ENCODE measurements around the gene TARS3. TPM values are rescaled to one million over a fixed set of nuclear protein-coding genes. Genes with fewer than 3 reads are reported as not detected.
"Not testable (repeated sequence)": the region's sequence is repeated elsewhere in the genome, so short reads cannot be mapped to it uniquely, and the experiment has no call there.

The TARS3 gene
- total and polyA plus RNA-seq, 8 donors, result 4.4 to 9.3 (median 7.4) TPM

DNA sequence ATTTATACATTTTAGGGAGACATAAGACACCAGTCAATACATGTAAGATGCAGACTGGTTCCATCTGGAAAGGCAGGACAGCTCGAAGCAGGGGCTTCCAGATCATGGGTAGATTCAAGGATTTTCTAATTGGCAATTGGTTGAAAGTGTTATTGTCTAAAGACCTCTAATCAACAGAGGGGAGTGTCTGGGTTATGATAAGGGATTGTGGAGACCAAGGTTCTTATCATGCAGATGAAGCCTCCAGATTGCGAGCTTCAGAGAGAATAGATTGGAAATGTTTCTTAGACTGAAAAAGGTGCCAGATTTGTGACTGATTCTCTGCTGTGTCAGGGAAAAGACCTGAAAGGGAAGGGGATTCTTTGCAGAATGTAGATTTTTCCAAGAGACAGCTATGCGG, 87.2 kb downstream of the TARS3 start:
- DNase-seq (no peak), ATAC-seq (no peak), FAIRE-seq (no peak)
- WGBS, 2 donors, result 81 to 82% methylated on average over 3 of the region's 3 CpGs
- Histone ChIP-seq H3K27ac (no peak overlapping the region), H3K9me3 (no peaks in the 10 kb centered on the region), H3K4me3 (no peak overlapping the region), H3K4me1 (no peaks in the 10 kb centered on the region), H3K27me3 (no peaks in the 10 kb centered on the region), H3K36me3 (peaks cover 0 to 3% (median 0%) of the 10 kb centered on the region in 3 donors)
- intact Hi-C loops (cut with DNase I), result loop anchor here in 1 of 3 donors (5.0 kb wide), 1 partner anchor 330 kb away; no protein-coding TSS in a partner anchor
- TF ChIP-seq CTCF (IDR thresholded peaks at IDR 0.05), result no peak

GRCh38 chr15:101635944-101636727, 88.1 kb downstream of the TARS3 start:
- Histone ChIP-seq H3K36me3 (no peaks in the 10 kb centered on the region), H3K27me3 (no peaks in the 10 kb centered on the region), H3K4me1 (no peaks in the 10 kb centered on the region), H3K9me3 (no peaks in the 10 kb centered on the region), H3K27ac (no peak overlapping the region), H3K4me3 (no peak overlapping the region)
- intact Hi-C loops (cut with DNase I), result loop anchor here in 1 of 3 donors (5.0 kb wide), 1 partner anchor 329 kb away; no protein-coding TSS in a partner anchor
- TF ChIP-seq CTCF (IDR thresholded peaks at IDR 0.05), result no peak
- DNase-seq (no peak), FAIRE-seq (no peak), ATAC-seq (no peak)
- 71 to 78% methylated on average over 7 of the region's 7 CpGs for WGBS, 2 donors

DNA sequence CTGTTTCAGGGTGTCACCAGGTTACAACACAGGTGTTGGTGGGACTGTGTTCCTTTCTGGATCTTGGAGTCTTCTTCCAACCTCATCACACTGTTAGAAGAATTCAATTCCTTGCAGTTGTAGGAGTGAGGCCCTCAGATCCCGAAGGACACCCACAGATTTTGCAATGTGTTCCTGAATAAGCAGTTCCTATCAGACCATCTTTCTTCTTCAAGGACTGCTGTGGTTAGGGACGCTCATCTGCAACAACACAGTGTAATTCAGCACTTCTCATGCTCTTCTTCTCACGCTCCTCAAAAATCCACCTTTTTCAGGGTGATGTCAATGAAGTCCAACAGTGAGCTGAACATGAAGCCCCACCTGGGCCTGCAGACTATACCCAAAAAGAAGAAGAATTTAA, 90.9 kb downstream of the TARS3 start:
- Histone ChIP-seq H3K27me3 (no peaks in the 10 kb centered on the region), H3K27ac (no peak overlapping the region), H3K36me3 (no peaks in the 10 kb centered on the region), H3K4me3 (no peak overlapping the region), H3K4me1 (no peaks in the 10 kb centered on the region), H3K9me3 (no peaks in the 10 kb centered on the region)
- ATAC-seq, result no peak
- no peak for TF ChIP-seq CTCF (IDR thresholded peaks at IDR 0.05)
- FAIRE-seq, result no peak
- WGBS, 2 donors, result 86% methylated on average over 3 of the region's 3 CpGs
- no peak for DNase-seq
- intact Hi-C loops (cut with DNase I), result no loop called here

DNA sequence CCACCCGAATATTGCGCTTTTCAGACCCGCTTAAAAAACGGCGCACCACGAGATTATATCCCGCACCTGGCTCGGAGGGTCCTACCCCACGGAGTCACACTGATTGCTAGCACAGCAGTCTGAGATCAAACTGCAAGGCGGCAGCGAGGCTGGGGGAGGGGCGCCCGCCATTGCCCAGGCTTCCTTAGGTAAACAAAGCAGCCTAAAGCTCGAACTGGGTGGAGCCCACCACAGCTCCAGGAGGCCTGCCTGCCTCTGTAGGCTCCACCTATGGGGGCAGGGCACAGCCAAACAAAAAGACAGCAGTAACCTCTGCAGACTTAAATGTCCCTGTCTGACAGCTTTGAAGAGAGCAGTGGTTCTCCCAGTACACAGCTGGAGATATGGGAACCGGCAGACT, 97.5 kb downstream of the TARS3 start:
- H3K9me3 ChIP-seq; DNase-seq; H3K27me3 ChIP-seq; H3K27ac ChIP-seq; H3K4me3 ChIP-seq; ATAC-seq; FAIRE-seq; intact Hi-C loops (cut with DNase I); H3K4me1 ChIP-seq; H3K36me3 ChIP-seq: not testable (repeated sequence)
- 92 to 93% methylated on average over 1 to 10 of the region's 15 CpGs for WGBS, 2 donors

- no peak overlapping the region for H3K27ac ChIP-seq
- ATAC-seq (no peak), FAIRE-seq (no peak), DNase-seq (no peak)
- no peaks in the 10 kb centered on the region for H3K9me3 ChIP-seq
- no peaks in the 10 kb centered on the region for H3K4me1 ChIP-seq
- H3K36me3 ChIP-seq, result no peaks in the 10 kb centered on the region
- no peak for TF ChIP-seq CTCF (IDR thresholded peaks at IDR 0.05)
- H3K27me3 ChIP-seq, result no peaks in the 10 kb centered on the region
- 96 to 100% methylated on average over 1 of the region's 1 CpG for WGBS, 2 donors
- intact Hi-C loops (cut with DNase I), result no loop called here
- no peak overlapping the region for H3K4me3 ChIP-seq
Observed at GRCh38 chr15:101625980-101626379, 98.3 kb downstream of the TARS3 start.

Data from pancreas (tissue), 10 donors.